HL-60 (cell line): ENCODE results near the gene GGTLC1.

Experiments
- DNase-seq, 2 experiments: peaks; one replicate each; pipeline ENCODE4 v3.0.0-alpha.2; 2010 to 2020; ENCODE audit warnings: low read depth in 1 of 2, low spot score in 1 of 2
- H3K27ac ChIP-seq: fragments of 250-450 bp; sonication (Bioruptor Pico); replicated peaks from 2 replicates; pipeline ENCODE4 v1.5.1; 2020; ENCODE audit warnings: mild to moderate bottlenecking, moderate library complexity
- H3K27me3 ChIP-seq: fragments of 250-450 bp; sonication (Bioruptor Pico); 2 replicates; pipeline ENCODE4 v1.5.1; 2021; ENCODE audit warnings: mild to moderate bottlenecking, moderate library complexity; ENCODE audit not compliant: insufficient read depth, poor library complexity, severe bottlenecking
- H3K4me3 ChIP-seq: replicated peaks from 2 replicates; pipeline ENCODE4 v1.5.1; 2011; ENCODE audit warnings: mild to moderate bottlenecking, control low read depth, low read length; ENCODE audit not compliant: insufficient read depth
- CTCF ChIP-seq: IDR thresholded peaks from one replicate; pipeline ENCODE4 v1.5.1; 2011; ENCODE audit warnings: low read length, control low read depth, inconsistent platforms; ENCODE audit not compliant: insufficient read depth
- GABPA ChIP-seq: IDR thresholded peaks from 2 replicates; pipeline ENCODE4 v1.6.1; 2012; ENCODE audit warnings: low read depth
- POLR2AphosphoS5 ChIP-seq: IDR thresholded peaks from 2 replicates; pipeline ENCODE4 v1.6.1; 2012; ENCODE audit warnings: low read depth
- REST ChIP-seq: IDR thresholded peaks from 2 replicates; pipeline ENCODE4 v1.6.1; 2012; ENCODE audit warnings: low read depth; ENCODE audit not compliant: insufficient replicate concordance
- SPI1 ChIP-seq: IDR thresholded peaks from 2 replicates; pipeline ENCODE4 v1.6.1; 2012; ENCODE audit warnings: low read depth, mild to moderate bottlenecking, borderline replicate concordance

The GGTLC1 gene

GRCh38 chr20:23971310-23971709 is 17.3 kb downstream of the GGTLC1 start:
- no peak overlapping the region for H3K27ac ChIP-seq
- no peak overlapping the region for H3K4me3 ChIP-seq
- TF ChIP-seq SPI1 (no peak), GABPA (no peak), CTCF (no peak), POLR2AphosphoS5 (no peak)
- no peak for DNase-seq
- H3K27me3 ChIP-seq = no peaks in the 10 kb centered on the region

- TF ChIP-seq REST = no peak
- TF ChIP-seq POLR2AphosphoS5 = no peak
- TF ChIP-seq CTCF = no peak
- no peak for TF ChIP-seq SPI1
- H3K27me3 ChIP-seq = no peaks in the 10 kb centered on the region
- H3K4me3 ChIP-seq = no peak overlapping the region
- DNase-seq = no peak
- no peak overlapping the region for H3K27ac ChIP-seq
Observed at GRCh38 chr20:23970049-23970448, 18.5 kb downstream of the GGTLC1 start.

- no peak for DNase-seq
- Histone ChIP-seq H3K27me3 (no peaks in the 10 kb centered on the region), H3K27ac (no peak overlapping the region), H3K4me3 (no peak overlapping the region)
- TF ChIP-seq REST (no peak), CTCF (no peak), GABPA (no peak), POLR2AphosphoS5 (no peak), SPI1 (no peak)
Observed at GRCh38 chr20:23967616-23967979, 21.0 kb downstream of the GGTLC1 start.

GRCh38 chr20:23966927-23967615 is 21.5 kb downstream of the GGTLC1 start:
- Histone ChIP-seq H3K27me3 (no peaks in the 10 kb centered on the region), H3K4me3 (no peak overlapping the region), H3K27ac (no peak overlapping the region)
- TF ChIP-seq GABPA (no peak), CTCF (no peak), SPI1 (no peak), POLR2AphosphoS5 (no peak), REST (no peak)
- no peak for DNase-seq
